HT-29 (cell line): ENCODE results near the gene FOXP1. TPM values are rescaled to one million over a fixed set of nuclear protein-coding genes. Genes with fewer than 3 reads are reported as not detected.
A peak's percentile ranks its signal among the peaks of the same experiment; 100 is the strongest.

Experiments
- DNase-seq: peaks from one replicate; pipeline ENCODE4 v3.0.0-alpha.2; 2015; ENCODE audit warnings: low spot score
- total RNA-seq: library from RNA; depleted of rRNA; stranded (reverse); fragments of >200 nt; shearing (Covaris generic); gene quantifications from 2 replicates; pipeline ENCODE4 v1.2.3, GENCODE V29; 2014

Gene FOXP1
- total RNA-seq, 1 experiment from 2014 or later: 31.0 TPM

DNA sequence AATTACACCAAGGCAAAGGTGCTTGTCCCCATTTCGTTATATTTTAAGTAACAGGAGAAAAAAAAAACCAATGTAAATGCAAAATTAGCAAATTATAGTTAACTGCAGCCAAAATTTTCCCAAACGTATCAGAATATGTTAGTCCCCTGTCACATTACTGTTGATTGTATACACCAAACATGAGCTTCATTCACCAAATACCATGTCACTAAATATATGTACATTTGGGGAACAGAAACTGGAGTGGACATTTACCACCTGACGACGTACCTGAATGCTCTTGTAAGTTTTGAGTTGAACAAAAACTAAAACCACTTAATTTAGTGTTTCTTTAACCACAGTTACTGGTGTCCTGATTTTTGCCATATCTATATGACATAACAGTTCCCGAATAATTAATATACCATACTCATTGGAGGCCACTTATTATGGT, 3.3 kb upstream of the FOXP1 start:
- DNase-seq: no peak

DNA sequence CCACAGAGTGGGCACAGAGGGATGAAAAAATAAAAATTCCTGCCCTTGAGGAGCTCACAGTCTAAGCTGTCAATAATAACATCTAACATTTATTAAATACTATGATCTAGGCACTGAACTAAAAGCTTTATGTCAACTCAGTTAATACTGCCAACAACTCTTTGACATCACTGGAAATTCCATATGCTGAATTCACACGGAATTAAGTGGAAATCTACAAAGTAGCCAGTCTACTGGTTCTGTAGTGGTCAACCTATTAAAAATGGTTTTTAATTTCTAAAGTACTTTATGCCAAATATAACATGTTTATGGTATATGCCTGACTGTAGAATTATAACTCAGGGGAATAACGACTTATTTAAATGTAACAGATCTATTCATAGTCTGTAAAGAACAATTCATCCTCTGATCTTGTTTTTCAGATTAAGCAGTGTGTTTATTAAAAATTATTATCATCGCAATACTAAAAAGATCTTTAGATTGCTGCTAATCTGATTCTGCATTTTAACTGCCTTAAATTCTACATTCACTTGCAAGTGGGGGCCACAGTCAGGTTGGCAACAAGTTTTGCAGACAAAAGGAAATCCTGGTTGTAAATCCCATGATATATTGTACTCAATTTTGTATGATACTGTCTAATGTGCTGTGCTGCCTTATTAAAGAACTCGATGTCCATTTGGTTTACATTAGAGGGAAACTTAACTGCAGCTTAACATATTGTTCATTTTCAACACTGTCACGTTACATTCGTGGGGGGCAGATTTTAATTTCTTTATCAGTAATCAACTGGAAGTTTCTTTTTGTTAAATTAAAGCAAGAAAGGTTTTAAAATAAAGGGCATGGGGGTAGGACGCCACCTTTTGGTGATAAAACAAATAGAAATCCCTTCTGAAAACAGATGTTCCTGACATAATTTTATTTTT, 2.6 kb upstream of the FOXP1 start:
- DNase-seq: peak; percentile 56

DNA sequence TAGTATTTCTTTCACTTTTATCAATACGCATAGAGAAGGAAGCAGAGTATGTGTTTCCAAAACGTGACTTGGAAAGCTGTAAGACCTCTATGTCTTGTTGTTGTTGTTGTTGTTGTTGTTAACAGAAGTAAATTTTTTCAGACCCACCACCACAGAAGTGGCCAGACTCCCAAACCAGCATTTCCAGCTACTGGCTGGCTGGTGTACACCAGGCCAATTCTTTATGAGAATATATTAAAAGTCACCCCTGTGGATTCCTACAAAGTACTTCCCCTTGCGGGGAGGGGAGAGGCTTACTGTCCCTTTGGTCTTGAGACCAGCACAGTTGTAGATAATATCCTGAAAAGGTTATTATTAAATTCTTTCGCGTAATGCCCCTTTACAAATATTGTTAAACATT, 1.6 kb upstream of the FOXP1 start:
- no peak for DNase-seq

DNA sequence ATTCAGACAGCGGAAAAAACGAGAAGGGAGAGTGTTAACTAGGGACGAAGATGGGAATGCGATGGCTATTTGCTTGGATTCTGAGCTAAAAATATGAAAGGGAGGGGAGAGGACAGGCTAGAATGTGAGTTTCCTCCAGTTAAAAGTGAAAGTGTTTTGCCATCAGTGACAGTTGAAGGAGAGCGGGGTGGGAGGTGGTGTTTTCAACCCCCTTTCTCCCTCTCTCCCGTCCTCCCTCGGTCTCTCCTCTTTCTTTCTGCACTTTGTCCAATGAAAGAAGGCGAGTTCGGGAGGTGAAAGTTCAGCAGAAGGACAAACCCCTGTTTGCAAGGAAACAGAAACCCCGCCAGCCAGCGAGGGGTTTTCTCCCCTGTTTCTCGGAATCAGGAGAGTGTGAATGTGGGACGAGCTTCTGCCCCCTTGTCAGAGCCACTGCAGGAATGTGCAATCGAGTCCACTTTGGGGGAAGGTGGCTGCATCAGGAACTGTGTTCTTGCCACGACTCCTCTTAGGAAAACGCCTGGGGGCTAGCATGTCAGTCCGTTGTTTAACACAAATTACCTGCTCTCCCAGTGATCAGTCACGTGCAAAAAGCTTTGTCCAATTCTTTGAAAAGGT, 975 bp upstream of the FOXP1 start:
- DNase-seq: peak; percentile 25

DNA sequence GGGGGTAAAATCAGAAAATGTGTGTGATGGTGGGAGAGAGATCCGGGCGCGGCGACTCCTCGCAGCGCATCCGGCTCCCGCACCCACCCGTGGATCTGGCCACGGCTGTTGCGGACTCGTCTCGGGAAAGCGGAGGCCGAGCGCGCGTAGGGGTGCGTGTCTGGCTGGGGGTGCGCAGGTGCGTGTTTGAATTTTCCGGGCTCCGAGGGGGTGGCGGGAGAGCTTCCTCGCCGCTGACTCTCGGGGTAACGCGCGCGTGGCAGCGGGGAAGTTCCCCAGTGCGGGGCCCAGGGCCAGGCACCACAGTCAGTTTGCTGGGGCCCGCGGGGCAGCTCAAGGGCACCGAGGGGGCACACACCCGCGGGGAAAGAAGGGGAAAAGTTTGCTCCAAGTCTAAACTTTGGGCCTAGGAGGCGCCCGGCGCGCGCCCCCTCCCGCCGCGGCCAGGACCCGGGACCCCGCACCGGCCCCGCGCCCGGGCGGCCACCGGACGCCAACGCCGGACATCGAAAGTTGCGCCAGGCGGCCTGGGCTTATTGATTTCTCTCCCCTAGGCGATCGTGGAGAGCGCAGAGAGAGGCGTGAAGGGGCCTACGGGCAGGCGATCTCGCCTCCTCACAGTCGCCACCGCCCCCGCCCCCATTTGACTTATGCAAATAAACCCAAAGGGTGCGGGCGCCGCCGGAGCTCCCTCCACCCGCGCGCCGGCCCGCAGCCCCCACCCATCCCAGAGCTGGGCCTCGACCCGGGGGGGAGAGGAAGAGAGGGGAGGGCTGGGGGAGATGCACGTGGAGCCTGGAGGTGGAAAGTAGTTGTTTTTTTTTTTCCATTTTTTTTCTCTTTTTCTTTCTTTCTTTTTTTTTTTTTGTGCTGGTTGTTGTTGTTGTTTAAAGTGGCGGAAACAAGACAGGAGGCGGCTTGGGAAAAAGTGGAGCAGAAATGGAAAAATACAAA, 639 bp downstream of the FOXP1 start:
- DNase-seq: peak; percentile 22

DNA sequence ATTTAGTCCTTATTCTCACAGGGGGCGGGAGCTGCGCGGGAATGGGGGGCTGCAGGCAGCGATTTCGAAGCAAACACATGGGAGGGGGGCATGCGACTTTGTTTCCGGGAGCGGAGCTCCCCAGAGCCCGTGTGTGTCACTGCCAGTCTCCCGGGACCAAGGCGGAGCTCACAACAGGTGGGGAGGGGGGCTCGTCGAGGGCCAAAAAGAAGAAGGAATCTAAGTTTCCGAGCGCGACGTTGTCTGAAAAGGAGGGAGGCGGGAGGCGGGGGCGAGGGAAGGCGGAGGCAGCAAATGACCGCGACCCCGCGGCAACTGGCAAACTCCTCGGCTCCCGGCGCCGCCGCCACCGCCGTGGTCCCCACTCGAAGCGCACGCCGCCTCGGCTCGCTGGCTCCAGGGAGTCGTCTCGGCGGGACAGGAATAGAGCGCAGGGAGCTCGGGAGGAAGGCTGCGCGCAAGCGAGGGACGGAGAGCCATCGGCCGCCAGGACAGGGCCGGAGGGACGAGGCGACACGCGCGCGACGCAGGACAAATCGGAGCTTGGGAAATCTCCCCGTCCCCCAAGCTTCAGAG, 1.4 kb downstream of the FOXP1 start:
- peak; percentile 37 for DNase-seq

DNA sequence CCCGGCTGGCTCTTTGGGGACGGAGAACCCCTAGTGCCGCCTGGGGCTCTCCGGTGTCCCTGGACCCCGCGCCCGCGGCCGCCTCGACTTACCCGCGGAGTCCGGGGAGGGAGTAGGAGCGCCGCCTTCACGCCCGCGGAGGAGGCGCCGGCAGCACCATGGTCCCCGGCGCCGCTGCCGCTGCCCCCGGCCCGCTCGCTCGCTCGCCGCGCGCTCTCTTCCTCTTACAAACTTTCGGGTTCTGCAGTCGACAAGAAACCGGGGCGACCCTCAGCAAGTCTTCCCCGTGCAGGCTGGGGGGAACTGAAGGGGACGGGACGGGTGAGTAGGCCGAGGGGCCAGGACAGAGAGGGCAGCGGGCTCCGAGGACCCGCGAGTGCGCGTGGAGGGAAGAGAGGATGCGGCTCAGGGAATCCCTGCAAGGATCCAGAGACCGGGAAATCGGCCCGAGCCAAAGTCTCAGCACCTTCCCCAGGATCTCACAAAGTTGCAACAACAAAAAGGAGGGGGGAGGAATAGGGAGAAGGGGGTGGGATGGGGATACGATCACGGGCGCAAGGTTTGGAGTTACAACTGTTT, 2.0 kb downstream of the FOXP1 start:
- peak; percentile 17 for DNase-seq

DNA sequence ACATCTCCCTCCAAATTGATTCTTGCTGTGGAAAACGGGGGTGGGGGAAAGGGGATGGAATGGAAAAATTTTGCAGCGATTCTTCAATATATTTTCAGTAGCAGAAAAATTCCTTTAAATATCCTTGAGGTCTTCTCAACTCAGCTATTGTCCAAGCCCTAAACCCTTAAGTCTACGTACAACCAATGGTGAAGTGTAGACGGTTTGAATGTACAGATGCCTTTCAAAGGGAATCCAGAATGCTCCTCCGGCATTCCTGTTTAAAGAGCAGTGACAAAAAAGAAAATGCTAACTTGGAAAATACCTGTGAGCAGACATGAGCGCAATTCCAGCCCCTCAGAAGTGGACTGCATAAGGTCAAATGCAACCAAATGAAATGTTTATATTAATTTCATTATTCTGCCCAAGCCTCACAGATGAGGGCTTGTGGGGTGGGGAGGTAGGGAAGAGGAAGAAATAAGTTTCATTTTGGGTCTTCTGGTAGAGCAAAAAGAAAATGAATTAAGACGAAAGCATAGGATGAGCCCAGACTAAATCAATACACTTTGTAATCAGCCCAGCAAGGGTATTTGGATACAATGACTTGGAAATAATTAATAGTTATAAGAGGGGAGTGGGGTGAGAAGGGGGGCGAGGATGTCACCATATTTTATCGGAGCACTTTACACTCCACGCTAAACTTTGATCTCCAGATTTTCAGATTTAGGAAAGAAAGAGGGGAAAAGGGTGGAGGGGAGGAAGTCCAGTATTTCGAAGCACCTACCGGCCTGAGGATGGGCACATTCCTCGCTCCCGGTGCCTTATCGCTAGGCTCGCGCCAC, 2.7 kb downstream of the FOXP1 start:
- peak; percentile 9 for DNase-seq

DNA sequence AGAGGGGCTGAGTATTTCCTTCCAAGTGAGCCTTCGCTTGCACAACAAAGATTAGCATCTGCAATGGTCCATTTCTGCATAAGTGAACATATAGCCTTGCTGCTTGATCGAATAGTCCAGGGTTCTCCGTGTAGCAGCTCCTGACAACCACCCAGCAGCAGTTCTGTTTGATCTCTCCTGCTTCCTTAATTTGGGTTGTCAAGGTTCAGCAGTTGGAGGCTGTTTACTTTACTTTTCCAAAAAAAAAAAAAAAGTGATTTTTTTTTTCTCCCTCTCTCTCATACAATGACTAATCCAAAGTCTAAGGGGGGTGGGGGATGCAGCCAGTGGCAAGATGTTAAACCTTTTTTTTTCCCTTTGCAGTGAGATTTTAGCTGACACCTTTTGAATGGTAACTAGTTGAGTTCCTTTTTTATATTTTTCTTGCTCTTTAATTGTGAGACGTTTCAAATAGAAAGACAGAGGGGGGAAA, 3.6 kb downstream of the FOXP1 start:
- no peak for DNase-seq

DNA sequence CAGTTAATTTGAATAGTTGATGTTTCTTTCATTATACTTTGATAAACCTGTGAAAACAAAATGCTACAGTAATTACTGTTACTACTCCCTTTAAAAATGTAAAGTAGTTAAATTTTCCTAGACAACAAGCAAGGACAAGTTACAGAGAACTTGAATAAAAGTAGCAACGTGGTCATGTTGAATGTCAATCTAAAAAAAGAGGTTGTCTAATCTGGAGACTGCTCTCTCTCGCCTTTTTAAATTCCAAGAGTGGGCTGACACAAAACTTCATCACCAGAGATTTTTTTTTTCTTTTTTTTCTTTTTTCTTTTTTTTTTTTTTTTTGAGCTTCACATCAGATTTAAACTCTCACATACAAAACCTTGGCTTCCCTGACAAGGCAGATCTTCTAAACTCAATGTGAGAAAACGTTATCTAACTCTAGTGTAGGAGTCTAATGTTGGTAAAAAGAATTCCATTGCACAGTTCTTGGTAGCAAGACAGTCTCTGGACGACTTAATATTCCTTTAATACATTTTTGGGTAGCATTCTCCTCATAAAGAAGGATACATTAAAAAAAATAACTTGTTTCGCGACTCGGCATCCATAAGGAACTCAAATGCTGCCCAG, 4.1 kb downstream of the FOXP1 start:
- no peak for DNase-seq

DNA sequence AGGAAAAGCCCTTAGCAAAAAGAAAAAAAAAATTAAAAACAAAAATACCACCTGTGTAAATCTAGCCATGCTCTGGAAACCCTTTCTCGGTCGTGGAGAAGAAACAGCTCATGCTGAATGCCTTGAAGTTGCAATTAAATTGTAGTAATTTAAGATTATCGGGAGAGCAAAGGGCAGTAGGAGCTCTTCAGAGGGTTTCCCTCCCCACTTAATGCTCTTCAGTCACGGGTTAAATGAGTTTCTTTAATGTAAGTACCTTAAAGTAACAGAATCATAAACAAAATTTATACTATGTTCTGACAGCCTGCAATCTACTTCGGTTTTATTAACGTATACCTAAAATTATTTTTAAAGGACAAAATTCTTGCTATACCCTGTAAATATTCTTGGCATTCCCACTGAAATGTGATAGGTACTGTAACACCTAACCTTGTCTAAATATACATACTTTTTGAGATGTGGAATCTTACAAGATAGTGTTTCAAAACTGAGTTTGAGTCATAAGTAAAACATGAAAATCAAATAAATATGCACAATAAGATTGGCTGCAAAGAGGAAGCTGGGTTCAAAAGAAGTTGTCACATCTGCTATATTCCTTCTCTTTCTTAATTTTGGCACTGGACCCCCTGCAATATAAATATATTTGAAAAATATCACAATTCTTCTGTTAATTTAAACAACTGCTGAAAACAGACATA, 5.3 kb downstream of the FOXP1 start:
- no peak for DNase-seq

DNA sequence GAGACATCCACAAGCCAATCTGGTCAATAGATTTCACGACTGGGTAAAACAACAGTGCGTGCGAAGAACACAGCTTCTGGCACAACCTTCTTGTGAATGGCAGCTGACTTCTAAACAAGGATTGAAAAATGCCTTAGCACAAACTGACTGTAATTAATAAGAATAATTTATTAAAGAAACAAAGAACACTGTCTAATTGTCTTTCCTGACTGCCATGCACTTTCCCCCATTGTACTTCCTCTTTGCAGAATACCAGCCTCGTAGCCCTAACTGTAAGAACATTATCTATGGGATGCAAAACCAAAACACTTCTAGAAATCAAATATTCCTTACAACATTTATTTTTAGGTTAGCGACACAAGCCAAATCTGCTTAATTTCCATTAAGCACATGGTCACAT, 6.5 kb downstream of the FOXP1 start:
- DNase-seq: no peak

DNA sequence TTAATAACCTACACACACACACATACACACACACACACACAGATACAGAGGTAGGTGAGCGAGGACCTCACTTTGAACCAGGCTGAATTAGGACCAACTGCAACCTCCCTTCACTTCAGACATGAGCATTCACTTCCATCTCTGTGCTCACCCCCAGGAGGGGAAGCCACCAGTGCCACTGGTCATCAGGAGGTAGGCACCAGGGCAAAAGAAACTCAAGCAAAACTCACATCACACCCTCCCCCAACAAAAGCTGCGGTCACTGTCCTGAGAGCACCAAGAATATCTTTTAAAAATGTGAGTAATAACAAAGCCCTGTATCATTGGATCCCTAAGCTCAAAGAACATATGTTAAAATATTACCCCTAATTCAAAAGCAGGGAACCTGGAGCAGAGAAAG, 8.1 kb downstream of the FOXP1 start:
- no peak for DNase-seq

DNA sequence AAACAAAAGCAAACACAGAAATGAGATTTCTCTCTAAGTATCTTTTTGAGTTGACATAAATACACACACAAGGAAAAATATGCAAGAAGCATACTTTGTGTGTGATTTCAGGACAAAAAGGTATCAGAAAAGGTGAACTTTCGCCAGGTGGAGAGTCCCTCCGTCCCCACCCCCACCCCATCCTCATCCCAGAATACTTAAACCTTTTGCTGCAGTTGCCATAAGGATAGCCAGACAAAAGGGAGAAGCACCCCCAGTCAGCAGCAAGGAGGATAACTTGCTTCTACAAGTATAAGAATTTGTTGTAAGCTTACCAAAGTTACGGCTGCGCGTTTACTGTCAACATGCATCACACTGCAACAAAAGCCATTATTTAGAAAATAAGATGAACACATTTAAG, 10.3 kb downstream of the FOXP1 start:
- no peak for DNase-seq

DNA sequence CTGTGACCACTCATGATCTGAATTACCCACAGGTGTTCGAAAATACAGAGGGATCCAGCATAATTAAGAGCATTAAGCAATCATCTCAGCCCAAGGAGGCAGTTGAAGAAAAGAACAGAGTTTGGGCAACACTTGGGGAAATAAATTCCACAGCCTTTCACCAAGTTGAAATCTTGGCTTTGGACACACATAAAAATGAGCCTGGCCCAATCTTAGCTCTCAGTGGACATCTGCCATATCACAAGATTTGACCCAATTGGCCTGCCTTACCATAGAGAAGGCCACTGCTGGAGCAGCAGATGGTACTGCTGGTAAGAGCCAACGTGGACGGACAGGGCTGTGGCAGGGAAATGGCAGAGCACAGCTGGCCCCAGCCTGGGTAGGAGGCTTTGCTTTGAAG, 13.0 kb downstream of the FOXP1 start:
- no peak for DNase-seq

DNA sequence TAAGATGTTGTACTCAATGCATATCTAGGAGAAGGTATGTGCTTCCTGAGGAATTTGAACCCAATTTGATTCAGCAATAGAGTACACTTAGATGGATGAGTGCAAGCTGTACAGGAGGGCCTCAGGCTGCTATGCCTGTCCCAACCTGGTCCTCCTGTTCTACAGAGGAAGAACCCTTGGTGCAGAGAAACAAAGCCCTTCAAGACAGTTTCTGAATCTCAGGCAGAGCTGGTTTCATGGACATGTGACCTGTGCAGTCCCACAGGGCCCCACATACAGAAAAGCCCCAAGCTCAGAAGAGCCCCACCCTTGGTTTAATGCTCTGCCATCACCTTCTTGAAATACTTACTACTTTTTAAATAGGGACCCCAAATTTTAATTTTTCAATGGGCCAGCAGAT, 15.3 kb downstream of the FOXP1 start:
- no peak for DNase-seq

DNA sequence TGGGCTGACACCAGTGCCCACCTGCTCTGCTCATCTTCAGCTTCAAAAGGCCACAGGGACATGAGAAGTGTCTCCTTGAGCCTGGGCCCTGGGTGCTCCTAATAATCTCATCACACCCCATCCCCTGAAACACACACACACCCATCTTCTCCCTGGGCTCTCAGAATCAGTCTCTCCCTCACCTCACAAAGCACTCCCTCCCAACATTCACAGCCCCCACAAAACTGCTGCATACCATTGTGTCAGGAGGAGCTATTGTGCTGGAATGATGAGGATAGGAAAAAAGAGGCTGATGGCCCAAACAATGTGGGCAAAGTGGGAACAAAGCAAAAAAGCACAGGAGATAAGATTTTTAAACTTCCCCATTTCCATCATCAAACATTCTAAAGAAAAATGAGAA, 16.8 kb downstream of the FOXP1 start:
- DNase-seq: no peak

DNA sequence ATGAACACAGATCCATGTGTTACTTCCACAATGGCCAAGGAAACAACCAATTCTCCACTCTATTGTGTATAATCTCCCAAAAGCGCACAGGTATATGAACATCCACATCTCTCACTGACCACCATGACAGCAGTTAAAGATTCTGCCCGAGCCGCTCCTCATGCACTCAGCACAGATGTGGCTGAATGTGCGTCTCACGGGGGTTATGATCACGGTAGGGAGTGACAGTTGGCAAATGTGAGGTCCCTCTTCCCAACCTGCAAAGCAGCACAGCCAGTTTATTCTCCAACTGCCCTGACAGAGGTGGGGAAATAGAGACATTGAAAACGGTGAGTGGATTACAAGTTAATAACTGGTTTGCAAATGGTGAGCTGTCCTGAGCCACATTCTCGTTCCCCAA, 17.6 kb downstream of the FOXP1 start:
- no peak for DNase-seq

DNA sequence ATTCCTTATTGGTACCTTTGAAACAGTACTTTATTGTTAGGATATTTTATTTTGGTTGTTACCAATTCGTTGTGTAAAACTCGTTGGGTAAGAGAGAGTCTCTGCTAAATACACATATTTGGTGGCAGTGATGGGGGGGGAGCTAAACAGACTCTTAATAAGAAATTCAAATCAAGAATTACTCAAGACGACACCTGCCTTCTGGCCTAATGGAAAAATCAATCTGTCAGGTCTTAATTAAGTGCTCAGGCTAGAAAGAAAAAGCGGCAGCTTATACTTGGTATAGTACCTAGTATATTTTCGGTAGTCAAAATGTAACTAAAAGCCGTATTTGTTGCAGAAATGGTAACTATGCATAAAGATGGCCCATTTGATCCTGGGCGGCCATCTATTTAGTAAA, 18.2 kb downstream of the FOXP1 start:
- no peak for DNase-seq
